ENCODE measurements around the gene PAF1. TPM values are rescaled to one million over a fixed set of nuclear protein-coding genes. Genes with fewer than 3 reads are reported as not detected.

PAF1 gene
- total RNA-seq, 1 experiment from 2014 or later, result 38.0 TPM

DNA sequence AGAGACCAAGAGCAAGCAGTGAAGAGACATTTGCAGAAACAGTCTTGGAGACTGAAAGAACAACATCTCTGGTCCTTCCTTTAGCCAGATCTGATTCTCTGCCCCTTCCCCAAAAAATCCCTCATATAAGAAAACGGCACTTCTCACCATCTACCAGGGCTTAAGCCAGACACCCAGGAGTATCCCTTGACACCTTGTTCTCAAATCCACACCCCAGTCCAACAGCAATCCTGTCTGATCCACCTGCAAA lies 19.9 kb upstream of the PAF1 start:
- peaks cover 2% of the 10 kb centered on the region for H4K20me1 ChIP-seq (ENCODE audit: control insufficient read depth, insufficient read depth, insufficient read length)
- H3K18ac ChIP-seq (ENCODE audit: insufficient read length, low read depth, low read length), result no peak overlapping the region
- peaks cover 4% of the 10 kb centered on the region; the same call in 1 of the 2 replicates for H3K4me1 ChIP-seq (ENCODE audit: insufficient read depth, low read length)
- no peak overlapping the region for H3T11ph ChIP-seq (ENCODE audit: low read length)
- H3K56ac ChIP-seq (ENCODE audit: insufficient read length, low read depth, low read length), result no peak overlapping the region
- H3K36me3 Mint-ChIP-seq (ENCODE audit: insufficient read depth in 1 of 3, low read depth in 3 of 3), result peaks cover 10 to 30% (median 24%) of the 10 kb centered on the region in 3 experiments
- no peak overlapping the region for H3K14ac ChIP-seq (ENCODE audit: insufficient read depth, low read length)
- H4K91ac ChIP-seq (ENCODE audit: insufficient read length, low read depth, low read length), result no peak overlapping the region
- peak overlapping the region; percentile 96 to 97 for H3K4me3 Mint-ChIP-seq
- H4K8ac ChIP-seq (replicated peaks; ENCODE audit: insufficient read length, low read depth, low read length), result no peak overlapping the region
- DNase-seq, result no peak
- TF ChIP-seq, protein P1, sequence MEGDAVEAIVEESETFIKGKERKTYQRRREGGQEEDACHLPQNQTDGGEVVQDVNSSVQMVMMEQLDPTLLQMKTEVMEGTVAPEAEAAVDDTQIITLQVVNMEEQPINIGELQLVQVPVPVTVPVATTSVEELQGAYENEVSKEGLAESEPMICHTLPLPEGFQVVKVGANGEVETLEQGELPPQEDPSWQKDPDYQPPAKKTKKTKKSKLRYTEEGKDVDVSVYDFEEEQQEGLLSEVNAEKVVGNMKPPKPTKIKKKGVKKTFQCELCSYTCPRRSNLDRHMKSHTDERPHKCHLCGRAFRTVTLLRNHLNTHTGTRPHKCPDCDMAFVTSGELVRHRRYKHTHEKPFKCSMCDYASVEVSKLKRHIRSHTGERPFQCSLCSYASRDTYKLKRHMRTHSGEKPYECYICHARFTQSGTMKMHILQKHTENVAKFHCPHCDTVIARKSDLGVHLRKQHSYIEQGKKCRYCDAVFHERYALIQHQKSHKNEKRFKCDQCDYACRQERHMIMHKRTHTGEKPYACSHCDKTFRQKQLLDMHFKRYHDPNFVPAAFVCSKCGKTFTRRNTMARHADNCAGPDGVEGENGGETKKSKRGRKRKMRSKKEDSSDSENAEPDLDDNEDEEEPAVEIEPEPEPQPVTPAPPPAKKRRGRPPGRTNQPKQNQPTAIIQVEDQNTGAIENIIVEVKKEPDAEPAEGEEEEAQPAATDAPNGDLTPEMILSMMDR (conservative IDR thresholded peaks at IDR 0.05), result no peak
- peaks cover 19% of the 10 kb centered on the region for H3K23me2 ChIP-seq (ENCODE audit: insufficient read length, low read depth, low read length, poor library complexity, severe bottlenecking)
- no peak overlapping the region for H4K5ac ChIP-seq (ENCODE audit: insufficient read length, low read depth, low read length)
- peaks cover 9% of the 10 kb centered on the region; the same call in 1 of the 2 replicates for H3K79me2 ChIP-seq (ENCODE audit: insufficient read depth, low read length)
- no peak overlapping the region for H3K27ac ChIP-seq (ENCODE audit: insufficient read length, low read depth, low read length)
- H3K27me3 Mint-ChIP-seq (ENCODE audit: low read depth), result peaks cover 1% of the 10 kb centered on the region; the same call in 1 of the 2 replicates
- H3K79me1 ChIP-seq (ENCODE audit: insufficient read depth, low read depth, low read length, poor library complexity, severe bottlenecking), result peaks cover 6% of the 10 kb centered on the region
- no peaks in the 10 kb centered on the region; a peak in 1 of 5 replicates for H3K9me3 Mint-ChIP-seq
- no peaks in the 10 kb centered on the region for H3K9me3 ChIP-seq (ENCODE audit: control insufficient read depth, low read depth, low read length)
- no peak overlapping the region for H2AK5ac ChIP-seq (ENCODE audit: insufficient read length, low read length)
- no peak overlapping the region for H2BK5ac ChIP-seq (ENCODE audit: insufficient read length, low read length)
- no peak overlapping the region for H2BK15ac ChIP-seq (ENCODE audit: low read depth, low read length)
- no peak overlapping the region for H2BK120ac ChIP-seq (ENCODE audit: low read depth, low read length, poor library complexity, severe bottlenecking)
- H3K4me2 ChIP-seq (ENCODE audit: insufficient read depth, insufficient read length, low read length), result peak overlapping the region; percentile 78
- no peak overlapping the region for H3K4ac ChIP-seq (ENCODE audit: low read depth, low read length)
- H3K9ac ChIP-seq (ENCODE audit: extremely low read depth, insufficient read length, low read length), result peak overlapping the region; percentile 86
- H3K27me3 ChIP-seq (ENCODE audit: insufficient read depth, low read length), result no peaks in the 10 kb centered on the region
- WGBS (ENCODE audit: extremely low coverage, insufficient read length, low lambda C conversion rate), result no CpG with 5 or more reads among the region's 1 CpG
- H3K27ac Mint-ChIP-seq, result peak overlapping the region in 2 of 3 experiments; percentile 73 to 76; a peak in 5 of 7 replicates
- no peak overlapping the region for H2BK12ac ChIP-seq (ENCODE audit: insufficient read length, low read depth, low read length)
- H2BK20ac ChIP-seq (ENCODE audit: low read depth, low read length, poor library complexity, severe bottlenecking), result no peak overlapping the region
- no peak overlapping the region for H3K23ac ChIP-seq (ENCODE audit: insufficient read length, low read depth, low read length)
- H2AFZ ChIP-seq (ENCODE audit: low read length), result no peak overlapping the region
- peaks cover 43 to 56% of the 10 kb centered on the region in 2 experiments for H3K4me1 Mint-ChIP-seq
